ENCODE measurements around the gene CCDC80. TPM values are rescaled to one million over a fixed set of nuclear protein-coding genes. Genes with fewer than 3 reads are reported as not detected.

The CCDC80 gene
- total RNA-seq, 1 donor from 2014 or later: 9.1 TPM

DNA sequence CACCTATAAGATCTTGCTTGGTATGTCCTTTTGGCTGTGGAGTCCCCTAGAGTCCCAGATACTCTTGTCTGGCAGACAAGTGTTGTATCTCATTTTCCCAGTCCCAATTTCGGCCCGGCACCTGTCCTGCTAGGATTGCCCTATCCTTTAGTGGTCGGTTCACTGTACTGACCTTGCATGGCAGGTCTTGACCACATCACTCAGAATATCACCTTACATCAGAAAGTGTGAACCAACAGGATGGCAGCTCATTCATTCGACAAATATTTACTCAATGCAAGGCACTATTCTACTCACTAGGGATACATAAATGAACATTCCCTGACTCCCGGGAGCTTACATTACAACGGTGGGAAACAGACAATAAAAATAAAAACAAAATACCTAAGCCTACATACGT lies 5.7 kb upstream of the CCDC80 start:
- no peaks in the 10 kb centered on the region for H3K27me3 Mint-ChIP-seq
- no peak for DNase-seq (ENCODE audit: low spot score, unreplicated experiment)
- H3K4me3 Mint-ChIP-seq (ENCODE audit: low read depth): no peak overlapping the region
- H3K9me3 Mint-ChIP-seq (ENCODE audit: low read depth): no peaks in the 10 kb centered on the region
- H3K27ac Mint-ChIP-seq: no peak overlapping the region
- TF ChIP-seq, protein P1, sequence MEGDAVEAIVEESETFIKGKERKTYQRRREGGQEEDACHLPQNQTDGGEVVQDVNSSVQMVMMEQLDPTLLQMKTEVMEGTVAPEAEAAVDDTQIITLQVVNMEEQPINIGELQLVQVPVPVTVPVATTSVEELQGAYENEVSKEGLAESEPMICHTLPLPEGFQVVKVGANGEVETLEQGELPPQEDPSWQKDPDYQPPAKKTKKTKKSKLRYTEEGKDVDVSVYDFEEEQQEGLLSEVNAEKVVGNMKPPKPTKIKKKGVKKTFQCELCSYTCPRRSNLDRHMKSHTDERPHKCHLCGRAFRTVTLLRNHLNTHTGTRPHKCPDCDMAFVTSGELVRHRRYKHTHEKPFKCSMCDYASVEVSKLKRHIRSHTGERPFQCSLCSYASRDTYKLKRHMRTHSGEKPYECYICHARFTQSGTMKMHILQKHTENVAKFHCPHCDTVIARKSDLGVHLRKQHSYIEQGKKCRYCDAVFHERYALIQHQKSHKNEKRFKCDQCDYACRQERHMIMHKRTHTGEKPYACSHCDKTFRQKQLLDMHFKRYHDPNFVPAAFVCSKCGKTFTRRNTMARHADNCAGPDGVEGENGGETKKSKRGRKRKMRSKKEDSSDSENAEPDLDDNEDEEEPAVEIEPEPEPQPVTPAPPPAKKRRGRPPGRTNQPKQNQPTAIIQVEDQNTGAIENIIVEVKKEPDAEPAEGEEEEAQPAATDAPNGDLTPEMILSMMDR (IDR thresholded peaks at IDR 0.05; ENCODE audit: unreplicated experiment): no peak
- peaks cover 19% of the 10 kb centered on the region for H3K4me1 Mint-ChIP-seq (ENCODE audit: low read depth)
- H3K36me3 Mint-ChIP-seq (ENCODE audit: insufficient read depth): no peaks in the 10 kb centered on the region

DNA sequence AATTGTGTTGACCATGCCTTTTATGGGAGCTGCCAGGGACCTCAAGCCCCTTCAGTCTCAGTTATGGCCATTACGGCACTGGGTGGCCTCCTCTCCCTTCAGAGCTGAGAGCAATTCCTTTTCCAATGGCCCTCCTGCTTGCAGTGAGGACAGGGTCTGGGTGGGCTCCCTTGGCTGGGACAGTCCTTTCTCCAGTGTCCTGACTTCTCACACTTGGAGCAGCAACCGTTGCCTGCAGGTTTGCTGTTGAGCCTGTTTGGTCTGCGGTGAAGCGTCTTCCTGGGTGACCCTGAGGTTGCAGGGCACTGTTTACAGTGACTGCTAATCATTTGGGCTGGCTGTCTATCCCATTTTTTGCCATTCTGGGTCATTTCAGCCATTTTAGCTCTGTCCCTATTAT lies 3.5 kb upstream of the CCDC80 start:
- Mint-ChIP-seq H3K27ac (no peak overlapping the region), H3K9me3 (ENCODE audit: low read depth) (no peaks in the 10 kb centered on the region), H3K4me1 (ENCODE audit: low read depth) (peaks cover 19% of the 10 kb centered on the region), H3K36me3 (ENCODE audit: insufficient read depth) (no peaks in the 10 kb centered on the region), H3K4me3 (ENCODE audit: low read depth) (no peak overlapping the region), H3K27me3 (no peaks in the 10 kb centered on the region)
- no peak for DNase-seq (ENCODE audit: low spot score, unreplicated experiment)
- TF ChIP-seq, protein P1 (IDR thresholded peaks at IDR 0.05; ENCODE audit: unreplicated experiment): no peak

DNA sequence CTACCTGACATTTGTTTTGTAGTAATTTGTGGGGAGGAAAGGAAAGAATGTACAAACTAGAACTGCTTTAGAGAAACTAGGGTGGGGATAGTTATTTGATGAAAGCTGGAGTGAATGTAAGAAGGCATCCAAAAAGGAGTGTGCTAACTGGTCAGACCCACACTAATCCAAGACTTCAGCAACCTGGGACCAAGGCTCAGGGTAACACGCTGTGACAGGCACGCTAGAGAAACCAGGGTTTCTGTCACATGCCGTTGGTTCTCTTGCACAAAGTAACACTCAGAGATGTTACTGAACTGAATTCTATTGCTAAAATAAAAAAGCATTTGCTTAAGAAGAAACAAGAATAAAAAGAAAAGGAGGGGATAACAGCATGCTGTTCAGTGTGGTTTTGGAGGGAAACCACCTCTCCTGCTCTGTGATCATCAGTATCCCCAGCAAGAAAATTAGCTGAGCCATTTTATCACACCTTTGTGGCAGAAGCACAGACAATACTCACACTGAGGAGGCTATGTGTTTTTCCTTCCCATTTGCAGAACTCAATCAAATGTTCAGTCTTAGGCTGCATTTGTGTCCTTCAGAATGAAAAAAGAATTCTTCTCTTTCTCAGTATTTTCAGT lies 2.8 kb upstream of the CCDC80 start:
- H3K36me3 Mint-ChIP-seq (ENCODE audit: insufficient read depth): no peaks in the 10 kb centered on the region
- H3K9me3 Mint-ChIP-seq (ENCODE audit: low read depth): no peaks in the 10 kb centered on the region
- no peaks in the 10 kb centered on the region for H3K27me3 Mint-ChIP-seq
- peaks cover 19% of the 10 kb centered on the region for H3K4me1 Mint-ChIP-seq (ENCODE audit: low read depth)
- H3K27ac Mint-ChIP-seq: no peak overlapping the region
- TF ChIP-seq, protein P1 (IDR thresholded peaks at IDR 0.05; ENCODE audit: unreplicated experiment): no peak
- DNase-seq (ENCODE audit: low spot score, unreplicated experiment): no peak
- no peak overlapping the region for H3K4me3 Mint-ChIP-seq (ENCODE audit: low read depth)

DNA sequence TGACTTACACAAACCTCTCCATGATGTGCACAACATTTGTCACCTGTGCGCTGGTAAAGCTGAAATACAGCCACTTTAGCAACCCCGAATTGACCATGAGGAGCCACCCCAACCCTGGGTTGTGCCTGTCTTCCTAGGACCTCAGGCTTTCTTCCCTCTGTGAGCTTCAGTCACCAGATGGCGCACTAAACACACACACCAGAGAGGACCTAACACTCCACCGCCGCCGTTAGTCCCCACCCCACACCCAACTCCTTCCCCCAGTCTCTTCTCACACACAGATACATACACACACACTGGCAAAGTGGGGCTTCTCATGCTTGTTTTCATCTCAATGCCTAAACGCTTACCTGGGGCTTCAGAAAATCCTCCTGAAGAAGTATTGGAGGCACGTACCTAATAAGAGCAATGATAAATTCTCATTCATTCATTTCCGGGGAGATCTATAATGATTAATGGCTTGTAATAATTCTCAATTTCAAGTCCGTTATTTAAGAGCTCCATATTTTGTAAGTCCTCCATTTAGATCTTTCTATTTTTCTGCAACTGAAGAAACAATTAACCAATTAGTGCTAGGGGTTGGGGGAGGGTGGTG lies 2.1 kb upstream of the CCDC80 start:
- Mint-ChIP-seq H3K4me3 (ENCODE audit: low read depth) (no peak overlapping the region), H3K9me3 (ENCODE audit: low read depth) (no peaks in the 10 kb centered on the region), H3K27ac (no peak overlapping the region), H3K4me1 (ENCODE audit: low read depth) (peaks cover 19% of the 10 kb centered on the region), H3K36me3 (ENCODE audit: insufficient read depth) (no peaks in the 10 kb centered on the region), H3K27me3 (no peaks in the 10 kb centered on the region)
- DNase-seq (ENCODE audit: low spot score, unreplicated experiment): peak; percentile 57
- TF ChIP-seq, protein P1 (IDR thresholded peaks at IDR 0.05; ENCODE audit: unreplicated experiment): peak; percentile 79

DNA sequence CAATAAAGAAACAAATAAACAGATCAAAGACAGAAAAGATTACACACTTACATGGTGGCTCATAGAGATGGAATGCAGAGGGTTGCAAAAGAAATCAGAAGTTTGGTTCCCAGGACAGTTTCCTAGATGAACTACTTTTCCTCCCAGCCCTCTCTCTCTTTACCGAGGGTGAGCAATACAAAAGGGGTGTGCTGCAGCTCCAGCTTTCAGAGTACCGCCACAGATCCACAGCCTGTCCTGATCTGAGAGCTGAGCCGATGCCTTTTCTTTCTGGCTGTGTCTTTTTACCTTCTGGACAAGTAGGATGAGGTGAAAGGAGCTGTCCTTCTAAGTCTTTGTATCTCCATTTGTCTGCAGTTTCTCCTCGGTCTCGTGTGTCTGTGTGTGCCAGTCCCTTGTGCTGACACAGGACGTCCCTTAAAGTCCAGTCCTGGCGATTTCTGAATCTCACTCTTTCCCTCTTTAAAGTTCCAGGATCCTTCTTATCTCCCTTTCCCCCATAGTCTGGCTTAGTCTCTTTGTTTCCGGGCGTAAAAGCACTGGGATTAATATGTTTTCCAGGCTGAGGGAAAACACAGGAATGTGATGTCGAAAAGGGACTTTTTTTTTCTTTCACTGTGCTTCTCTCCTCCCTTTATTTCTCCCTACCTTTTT lies 540 bp downstream of the CCDC80 start:
- H3K27ac Mint-ChIP-seq: no peak overlapping the region
- no peaks in the 10 kb centered on the region for H3K36me3 Mint-ChIP-seq (ENCODE audit: insufficient read depth)
- peaks cover 8% of the 10 kb centered on the region for H3K4me1 Mint-ChIP-seq (ENCODE audit: low read depth)

More for the DNA sequence above, 540 bp downstream of the CCDC80 start:
- no peak overlapping the region for H3K4me3 Mint-ChIP-seq (ENCODE audit: low read depth)
- no peaks in the 10 kb centered on the region for H3K27me3 Mint-ChIP-seq
- no peaks in the 10 kb centered on the region for H3K9me3 Mint-ChIP-seq (ENCODE audit: low read depth)
- TF ChIP-seq, protein P1 (IDR thresholded peaks at IDR 0.05; ENCODE audit: unreplicated experiment): no peak
- no peak for DNase-seq (ENCODE audit: low spot score, unreplicated experiment)
